Hepatocyte (in vitro differentiated cells): ENCODE results near the gene LAMTOR4. TPM values are rescaled to one million over a fixed set of nuclear protein-coding genes. Genes with fewer than 3 reads are reported as not detected.

Source experiments
- DNase-seq: peaks from one replicate; pipeline ENCODE4 v3.0.0-alpha.2; 2016; ENCODE audit warnings: low spot score
- H2AFZ ChIP-seq: fragments of 200-600 bp; sonication (generic); 2 replicates; pipeline ENCODE4 v1.6.0; 2016; ENCODE audit warnings: antibody characterized with exemption, mild to moderate bottlenecking
- H3K27ac ChIP-seq: fragments of 200-600 bp; sonication (generic); 2 replicates; pipeline ENCODE4 v1.5.1; 2016; ENCODE audit warnings: mild to moderate bottlenecking
- H3K27me3 ChIP-seq: fragments of 200-600 bp; sonication (generic); 2 replicates; pipeline ENCODE4 v1.6.1; 2016
- H3K36me3 ChIP-seq: fragments of 200-600 bp; sonication (generic); replicated peaks from 2 replicates; pipeline ENCODE4 v1.5.1; 2016; ENCODE audit warnings: low read depth; ENCODE audit not compliant: insufficient read depth
- H3K4me1 ChIP-seq: fragments of 200-600 bp; sonication (generic); 2 replicates; pipeline ENCODE4 v1.5.1; 2016; ENCODE audit warnings: mild to moderate bottlenecking, moderate library complexity; ENCODE audit not compliant: insufficient read depth
- H3K4me2 ChIP-seq: fragments of 200-600 bp; sonication (generic); 2 replicates; pipeline ENCODE4 v1.6.0; 2016
- H3K4me3 ChIP-seq: fragments of 200-600 bp; sonication (generic); 2 replicates; pipeline ENCODE4 v1.5.1; 2016; ENCODE audit warnings: mild to moderate bottlenecking
- H3K79me2 ChIP-seq: fragments of 200-600 bp; sonication (generic); 2 replicates; pipeline ENCODE4 v1.6.0; 2017; ENCODE audit warnings: mild to moderate bottlenecking
- H3K9me2 ChIP-seq: fragments of 200-600 bp; sonication (generic); replicated peaks from 2 replicates; pipeline ENCODE4 v1.6.0; 2017; ENCODE audit warnings: mild to moderate bottlenecking; ENCODE audit not compliant: insufficient read depth
- H3K9me3 ChIP-seq: fragments of 200-600 bp; sonication (generic); 2 replicates; pipeline ENCODE4 v1.5.1; 2016; ENCODE audit warnings: low read depth, mild to moderate bottlenecking
- H4K20me1 ChIP-seq: fragments of 200-600 bp; sonication (generic); 2 replicates; pipeline ENCODE4 v1.6.0; 2016; ENCODE audit warnings: mild to moderate bottlenecking; ENCODE audit not compliant: insufficient read depth, poor library complexity, severe bottlenecking
- CTCF ChIP-seq: fragments of 200-600 bp; sonication (generic); IDR thresholded peaks from 2 replicates; pipeline ENCODE4 v1.5.1; 2016; ENCODE audit warnings: antibody characterized with exemption, mild to moderate bottlenecking; ENCODE audit not compliant: poor library complexity
- EZH2 ChIP-seq: fragments of 200-600 bp; sonication (generic); IDR thresholded peaks from 2 replicates; pipeline ENCODE4 v1.6.1; 2016; ENCODE audit warnings: antibody characterized with exemption, mild to moderate bottlenecking, borderline replicate concordance
- EZH2phosphoT487 ChIP-seq: fragments of 200-600 bp; sonication (generic); IDR thresholded peaks from one replicate; pipeline ENCODE4 v1.6.1; 2018; ENCODE audit warnings: antibody characterized with exemption, mild to moderate bottlenecking, low read depth, moderate library complexity; ENCODE audit not compliant: unreplicated experiment, severe bottlenecking
- WGBS: methylation state at CpG from one replicate; pipeline ENCODE4 v1.1.6; 2016; ENCODE audit warnings: low lambda C conversion rate; ENCODE audit errors: missing lambda C conversion rate; 5-methylcytosine and 5-hydroxymethylcytosine counted together
- polyA plus RNA-seq: library from polyadenylated mRNA; unstranded; fragments of >200 nt; fragmentation: Nextera tagmentation; extraction: Ambion mirVana; gene quantifications from 2 replicates; pipeline ENCODE4 v1.2.1, GENCODE V29; 2016
- total RNA-seq: library from RNA; depleted of rRNA; stranded (reverse); fragments of >200 nt; gene quantifications from 2 replicates; pipeline ENCODE4 v1.2.3, GENCODE V29; 2014

The LAMTOR4 gene
- total and polyA plus RNA-seq, 2 experiments from 2014 or later: 90.5 to 228 TPM

DNA sequence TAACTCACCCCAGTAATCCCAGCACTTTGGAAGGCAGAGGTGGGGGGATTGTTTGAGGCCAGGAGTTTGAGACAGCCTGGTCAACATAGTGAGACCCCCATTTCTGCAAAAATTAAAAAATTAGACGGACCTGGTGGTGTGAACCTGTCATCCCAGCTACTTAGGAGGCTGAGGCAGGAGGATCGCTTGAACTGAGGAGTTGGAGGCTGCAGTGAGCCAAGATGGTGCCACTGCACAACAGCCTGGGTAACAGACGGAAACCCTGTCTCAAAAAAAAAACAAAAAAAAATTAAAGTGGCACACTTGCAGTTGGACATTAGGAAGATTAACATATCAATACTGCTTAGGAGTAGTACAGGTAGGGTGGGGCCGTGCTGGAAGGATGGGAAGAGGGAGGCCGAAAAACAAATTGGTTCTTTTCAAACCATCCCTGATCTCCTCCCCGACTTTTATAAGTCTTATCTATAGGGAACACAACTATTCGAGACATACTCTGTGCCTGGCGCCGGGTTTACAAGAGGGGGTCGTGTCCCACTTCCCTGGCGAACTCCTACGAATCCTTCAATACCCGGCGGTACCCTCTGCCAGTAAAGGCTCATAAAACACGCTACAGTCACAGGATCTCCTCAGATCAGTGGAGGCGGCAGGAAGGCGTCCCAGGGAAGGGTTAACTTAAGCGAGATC is 30.2 kb upstream of the LAMTOR4 start:
- Histone ChIP-seq H3K36me3 (no peaks in the 10 kb centered on the region), H3K4me1 (peaks cover 12% of the 10 kb centered on the region), H3K79me2 (peaks cover 25% of the 10 kb centered on the region), H3K4me3 (peak overlapping the region; percentile 85), H2AFZ (peak overlapping the region; percentile 47), H3K9me3 (no peaks in the 10 kb centered on the region), H4K20me1 (no peaks in the 10 kb centered on the region), H3K27ac (peak overlapping the region; percentile 90), H3K27me3 (no peaks in the 10 kb centered on the region), H3K9me2 (no peaks in the 10 kb centered on the region), H3K4me2 (peak overlapping the region; percentile 72)
- no peak for TF ChIP-seq EZH2
- TF ChIP-seq CTCF: no peak
- TF ChIP-seq EZH2phosphoT487: no peak
- WGBS: 17% methylated on average over 18 of the region's 18 CpGs
- peak; percentile 69 for DNase-seq

GRCh38 chr7:100119072-100119969 is 29.4 kb upstream of the LAMTOR4 start, which contains the start of the genes CNPY4 and TAF6:
CNPY4 (plus strand) TSS chr7:100119634; CDS start chr7:100119745, 111 bp downstream.
TAF6 (minus strand) TSS chr7:100119358; CDS start chr7:100114209, 5,149 bp downstream.
- Histone ChIP-seq H3K27ac (peak within 1 kb of the TSS; percentile 90), H3K4me1 (peaks cover 12% of the 10 kb centered on the region), H3K9me3 (no peaks in the 10 kb centered on the region), H3K9me2 (no peaks in the 10 kb centered on the region), H4K20me1 (no peaks in the 10 kb centered on the region), H3K27me3 (no peaks in the 10 kb centered on the region), H2AFZ (peak within 1 kb of the TSS; percentile 47), H3K36me3 (no peaks in the 10 kb centered on the region), H3K4me2 (peak within 1 kb of the TSS; percentile 72), H3K79me2 (peaks cover 25% of the 10 kb centered on the region), H3K4me3 (peak within 1 kb of the TSS; percentile 85)
- peak; percentile 97 for DNase-seq
- TF ChIP-seq CTCF (no peak), EZH2 (no peak), EZH2phosphoT487 (no peak)
- WGBS: 1% methylated on average over 48 of the region's 49 CpGs

DNA sequence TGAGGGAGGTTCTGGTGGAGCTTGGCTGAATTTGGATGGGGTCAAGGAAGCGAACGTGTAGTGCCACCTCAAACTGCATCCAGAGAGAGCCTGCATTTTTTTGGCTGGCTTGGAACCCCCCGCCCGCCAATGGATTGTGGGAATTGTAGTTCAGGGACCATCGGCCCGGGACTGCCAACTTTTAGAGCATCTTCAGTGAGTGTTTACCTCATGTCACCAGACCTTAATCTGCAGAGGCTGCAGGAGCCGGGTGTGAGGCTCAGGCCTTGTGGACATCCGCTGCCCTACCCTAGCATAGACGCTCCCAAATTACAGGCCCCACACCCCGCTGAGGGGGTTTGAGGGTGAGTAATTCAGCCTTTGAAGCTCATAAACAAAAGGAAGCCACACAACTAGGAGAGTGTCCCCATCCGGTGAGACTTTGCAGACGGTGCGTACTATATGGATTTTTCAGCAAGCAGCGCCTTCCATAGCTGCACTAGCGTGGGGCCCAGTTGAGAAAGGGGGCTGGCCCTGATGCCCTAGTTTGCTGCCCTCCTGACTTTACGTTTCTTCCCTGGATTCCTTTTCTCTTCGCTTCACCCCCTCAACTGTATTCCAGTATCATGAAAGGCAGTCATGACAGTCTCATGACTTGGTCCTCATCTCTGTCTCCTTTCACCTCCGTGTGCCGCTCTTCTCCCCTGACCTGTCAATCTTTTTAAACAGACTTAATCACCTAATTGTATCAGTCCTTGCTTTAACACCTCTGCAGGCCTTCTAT is 28.6 kb upstream of the LAMTOR4 start:
- H3K4me2 ChIP-seq: peak overlapping the region; percentile 72
- peak overlapping the region; percentile 47 for H2AFZ ChIP-seq
- H3K27ac ChIP-seq: peak overlapping the region; percentile 90
- 20% methylated on average over 19 of the region's 19 CpGs for WGBS
- no peaks in the 10 kb centered on the region for H3K36me3 ChIP-seq
- DNase-seq: peak; percentile 64
- peak overlapping the region; percentile 51 for H3K4me3 ChIP-seq
- no peaks in the 10 kb centered on the region for H3K9me2 ChIP-seq
- H3K4me1 ChIP-seq: peaks cover 15% of the 10 kb centered on the region
- TF ChIP-seq CTCF (no peak), EZH2 (no peak), EZH2phosphoT487 (no peak)
- no peaks in the 10 kb centered on the region for H4K20me1 ChIP-seq
- H3K79me2 ChIP-seq: peaks cover 25% of the 10 kb centered on the region
- H3K9me3 ChIP-seq: no peaks in the 10 kb centered on the region
- H3K27me3 ChIP-seq: no peaks in the 10 kb centered on the region
